H1 (cell line): Measurements from ENCODE around the gene TENT4B. TPM values are rescaled to one million over a fixed set of nuclear protein-coding genes. Genes with fewer than 3 reads are reported as not detected.

Experiments used
- CTCF ChIA-PET: fragments of 300-600 bp; sonication (Branson Sonifier 250); formaldehyde crosslinking; loops from one replicate; lab custom pipeline; 2021; ENCODE audit not compliant: partially characterized antibody; lab: Charles Lee
- POLR2A ChIA-PET: fragments of 300-600 bp; sonication (Branson Sonifier 250); formaldehyde crosslinking; loops from one replicate; lab custom pipeline; 2021; ENCODE audit warnings: inconsistent platforms; ENCODE audit not compliant: partially characterized antibody; lab: Charles Lee
- DNase-seq, 2 experiments: peaks; one replicate each; pipeline versions ENCODE4 v3.0.0 to v3.0.0-alpha.2; 2010 to 2022; ENCODE audit warnings: low spot score in 2 of 2, low read depth in 1 of 2, mixed read lengths in 1 of 2
- FAIRE-seq: peaks from 2 replicates; lab custom pipeline; 2011; peaks lifted over from hg19 to GRCh38; lab: Jason Lieb, UNC
- H2AFZ ChIP-seq: 2 replicates; pipeline ENCODE4 v1.8.1; 2012; ENCODE audit warnings: low read length, inconsistent platforms
- H2AK5ac ChIP-seq: 2 replicates; pipeline ENCODE4 v1.6.1; 2013; ENCODE audit warnings: low read depth, low read length
- H2BK120ac ChIP-seq: replicated peaks from 2 replicates; pipeline ENCODE3; 2013; ENCODE audit warnings: low read depth, low read length, inconsistent platforms
- H2BK12ac ChIP-seq: 2 replicates; pipeline ENCODE4 v1.6.1; 2013; ENCODE audit warnings: low read depth, low read length
- H2BK15ac ChIP-seq: 2 replicates; pipeline ENCODE4 v1.6.1; 2013; ENCODE audit warnings: low read length
- H2BK20ac ChIP-seq: 2 replicates; pipeline ENCODE4 v1.6.1; 2013; ENCODE audit warnings: low read length
- H2BK5ac ChIP-seq: 2 replicates; pipeline ENCODE4 v1.6.1; 2013; ENCODE audit warnings: low read depth, low read length
- H3K14ac ChIP-seq: 2 replicates; pipeline ENCODE4 v1.6.1; 2013; ENCODE audit warnings: inconsistent platforms; ENCODE audit not compliant: insufficient read length
- H3K18ac ChIP-seq: 2 replicates; pipeline ENCODE4 v1.6.1; 2013; ENCODE audit warnings: low read length; ENCODE audit errors: extremely low read depth
- H3K23ac ChIP-seq: 2 replicates; pipeline ENCODE4 v1.6.1; 2013; ENCODE audit warnings: inconsistent platforms; ENCODE audit not compliant: insufficient read length
- H3K23me2 ChIP-seq: 2 replicates; pipeline ENCODE4 v1.6.1; 2013; ENCODE audit warnings: low read depth, low read length
- H3K27ac ChIP-seq: 2 replicates; pipeline ENCODE4 v1.6.1; 2011; ENCODE audit warnings: low read depth, low read length, inconsistent platforms
- H3K27me3 ChIP-seq, 4 experiments: replicated peaks in 1 of 4; 1 replicate in 1 of 4; 2 replicates in 3 of 4; pipeline versions ENCODE4 v1.6.1 to v1.8.1; 2011 to 2013; ENCODE audit warnings: low read length in 3 of 4, mild to moderate bottlenecking in 3 of 4, inconsistent platforms in 2 of 4, mixed read lengths in 2 of 4, moderate library complexity in 1 of 4; ENCODE audit not compliant: control insufficient read depth in 3 of 4, insufficient read depth in 3 of 4; ENCODE audit errors: extremely low read depth in 1 of 4
- H3K36me3 ChIP-seq, 4 experiments: 2 replicates each; pipeline versions ENCODE4 v1.6.1 to v1.8.1; 2011 to 2013; ENCODE audit warnings: mild to moderate bottlenecking in 4 of 4, low read length in 3 of 4, moderate library complexity in 2 of 4, control low read depth in 1 of 4, inconsistent platforms in 1 of 4; ENCODE audit not compliant: insufficient read depth in 4 of 4, control insufficient read depth in 2 of 4
- H3K4ac ChIP-seq: replicated peaks from 2 replicates; pipeline ENCODE3; 2013; ENCODE audit warnings: low read length, low read depth, mixed read lengths, inconsistent platforms; ENCODE audit not compliant: insufficient read length
- H3K4me1 ChIP-seq, 4 experiments: replicated peaks in 1 of 4; 1 replicate in 1 of 4; 2 replicates in 3 of 4; pipeline versions ENCODE4 v1.6.1 to v1.8.1; 2011 to 2013; ENCODE audit warnings: low read length in 3 of 4, inconsistent platforms in 2 of 4, mixed read lengths in 1 of 4; ENCODE audit not compliant: insufficient read depth in 4 of 4, control insufficient read depth in 3 of 4
- H3K4me2 ChIP-seq, 2 experiments: 2 replicates each; pipeline versions ENCODE4 v1.6.1 to v1.8.1; 2011 to 2013; ENCODE audit warnings: low read depth in 2 of 2, low read length in 2 of 2, control low read depth in 1 of 2, inconsistent platforms in 1 of 2, mild to moderate bottlenecking in 1 of 2; ENCODE audit not compliant: insufficient read depth in 1 of 2
- H3K4me3 ChIP-seq, 4 experiments: fragments of 200-600, 300-600 bp in 1 of 4; sonication (generic), shearing (Covaris generic), sonication (Bioruptor Twin) in 1 of 4; 2 replicates each; pipeline versions ENCODE4 v1.5.1 to v1.8.1; 2011 to 2016; ENCODE audit warnings: low read length in 4 of 4, low read depth in 3 of 4, control low read depth in 2 of 4, inconsistent platforms in 2 of 4, mild to moderate bottlenecking in 2 of 4, mixed read lengths in 1 of 4, moderate library complexity in 1 of 4; ENCODE audit not compliant: insufficient read depth in 2 of 4; ENCODE audit errors: extremely low read depth in 1 of 4
- H3K56ac ChIP-seq: replicated peaks from 2 replicates; pipeline ENCODE3; 2013; ENCODE audit warnings: low read depth, mild to moderate bottlenecking, mixed read lengths, low read length, inconsistent platforms; ENCODE audit not compliant: insufficient read length
- H3K79me1 ChIP-seq: 2 replicates; pipeline ENCODE4 v1.6.1; 2013; ENCODE audit warnings: low read depth, low read length, control low read depth
- H3K79me2 ChIP-seq, 2 experiments: 2 replicates each; pipeline versions ENCODE4 v1.6.1 to v1.8.1; 2012 to 2013; ENCODE audit warnings: low read length in 2 of 2, mild to moderate bottlenecking in 2 of 2, inconsistent platforms in 1 of 2; ENCODE audit not compliant: insufficient read depth in 2 of 2, control insufficient read depth in 1 of 2
- H3K9ac ChIP-seq, 4 experiments: replicated peaks in 1 of 4; 1 replicate in 1 of 4; 2 replicates in 3 of 4; pipeline versions ENCODE4 v1.6.1 to v1.8.1; 2011 to 2013; ENCODE audit warnings: low read depth in 3 of 4, low read length in 3 of 4, control low read depth in 2 of 4, mild to moderate bottlenecking in 2 of 4, moderate library complexity in 2 of 4, inconsistent platforms in 1 of 4; ENCODE audit errors: extremely low read depth in 1 of 4
- H3K9me3 ChIP-seq, 2 experiments: 2 replicates each; pipeline versions ENCODE4 v1.6.1 to v1.8.1; 2012 to 2013; ENCODE audit warnings: mild to moderate bottlenecking in 2 of 2, moderate library complexity in 2 of 2, control low read depth in 1 of 2, inconsistent platforms in 1 of 2, low read depth in 1 of 2, low read length in 1 of 2, mixed read lengths in 1 of 2; ENCODE audit not compliant: insufficient read depth in 2 of 2
- H4K20me1 ChIP-seq, 2 experiments: replicated peaks in 1 of 2; 2 replicates each; pipeline versions ENCODE3 to v1.8.1; 2011 to 2013; ENCODE audit warnings: inconsistent platforms in 2 of 2, low read length in 2 of 2, mild to moderate bottlenecking in 1 of 2; ENCODE audit not compliant: insufficient read depth in 2 of 2, control insufficient read depth in 1 of 2
- H4K5ac ChIP-seq: 2 replicates; pipeline ENCODE4 v1.6.1; 2013; ENCODE audit warnings: low read length, low read depth, mixed read lengths, inconsistent platforms; ENCODE audit not compliant: insufficient read length
- H4K8ac ChIP-seq: 2 replicates; pipeline ENCODE4 v1.8.0; 2013; ENCODE audit warnings: mild to moderate bottlenecking, moderate library complexity, low read length, inconsistent platforms; ENCODE audit not compliant: insufficient read depth; ENCODE audit errors: extremely low read depth
- H4K91ac ChIP-seq: replicated peaks from 2 replicates; pipeline ENCODE3; 2013; ENCODE audit warnings: low read length, mixed read lengths, inconsistent platforms; ENCODE audit not compliant: insufficient read length
- CHD1 ChIP-seq: IDR thresholded peaks from 2 replicates; pipeline ENCODE4 v1.6.1; 2012; ENCODE audit warnings: low read depth, low read length, improper control_type of control experiment
- HDAC2 ChIP-seq, 2 experiments: fragments of 300-600 bp in 1 of 2; sonication (generic) in 1 of 2; IDR thresholded peaks; 2 replicates each; pipeline ENCODE4 v1.6.1; 2011 to 2012; ENCODE audit warnings: low read depth in 2 of 2, low read length in 2 of 2, mild to moderate bottlenecking in 2 of 2, moderate library complexity in 2 of 2, borderline replicate concordance in 1 of 2, inconsistent platforms in 1 of 2
- WGBS, 2 experiments: shearing (Covaris generic) in 1 of 2; methylation state at CpG; one replicate each; pipeline versions ENCODE4 v1.1.6 to v1.1.7; 2013 to 2015; ENCODE audit warnings: low lambda C conversion rate in 2 of 2, mixed read lengths in 2 of 2, inconsistent platforms in 1 of 2, low coverage in 1 of 2, missing lambda C conversion rate in 1 of 2; ENCODE audit not compliant: insufficient replicate concordance in 2 of 2, insufficient coverage in 1 of 2, insufficient read length in 1 of 2; ENCODE audit errors: extremely low coverage in 1 of 2, missing lambda C conversion rate in 1 of 2; 5-methylcytosine and 5-hydroxymethylcytosine counted together
- polyA plus RNA-seq, 7 experiments: library from polyadenylated mRNA; depleted of rRNA in 3 of 7; stranded (reverse) in 5 of 7; unstranded in 2 of 7; fragments of >200 nt in 5 of 7; fragments of 200-250 nt in 2 of 7; gene quantifications; 1 replicate in 5 of 7; 2 replicates in 1 of 7; 4 replicates in 1 of 7; pipeline versions ENCODE4 v1.2.1 to v1.2.3, GENCODE V29; 2011 to 2013; ENCODE audit warnings: missing spikeins in 2 of 7, mixed read lengths in 2 of 7
- total RNA-seq: library from RNA; stranded (reverse); fragmentation: NEBNext Ultra II Directional; extraction: Animal tissue kit (Norgen Biotek cat#: 25700); gene quantifications from 2 replicates; pipeline ENCODE4 v1.2.1, GENCODE V29; 2021

The TENT4B gene
- total and polyA plus RNA-seq, 2 of the 8 experiments (the other 6 are each of a cell fraction or from before 2014, with no cell fraction given) = 4.2 to 15.7 TPM

DNA sequence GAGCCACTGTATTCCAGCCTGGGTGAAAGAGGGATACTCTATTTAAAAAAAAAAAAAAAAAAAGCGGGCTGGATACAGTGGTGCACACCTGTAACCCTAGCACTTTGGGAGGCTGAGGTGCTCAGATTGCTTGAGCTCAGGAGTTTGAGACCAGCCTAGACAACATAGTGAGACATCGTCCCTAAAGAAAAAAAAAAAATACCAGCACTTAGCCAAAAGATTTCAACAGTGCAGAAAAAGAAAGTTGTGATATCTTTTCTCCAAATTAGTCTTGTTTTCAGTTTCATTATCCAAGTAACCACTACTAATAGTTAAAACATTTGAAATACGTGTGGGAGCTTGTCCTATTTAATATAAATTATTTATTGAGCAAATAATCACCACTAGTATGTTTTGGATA lies 48.7 kb downstream of the TENT4B start:
- Histone ChIP-seq H4K5ac (no peak overlapping the region), H3K79me1 (peaks cover 13% of the 10 kb centered on the region; the same call in 1 of the 2 replicates), H2AK5ac (no peak overlapping the region), H3K14ac (no peak overlapping the region), H2BK5ac (no peak overlapping the region), H3K27me3 (no peaks in the 10 kb centered on the region), H2BK15ac (no peak overlapping the region), H2BK20ac (no peak overlapping the region), H3K18ac (no peak overlapping the region), H4K20me1 (no peaks in the 10 kb centered on the region), H3K4ac (no peak overlapping the region), H4K91ac (no peak overlapping the region), H3K4me2 (no peak overlapping the region), H4K8ac (no peak overlapping the region), H2AFZ (no peak overlapping the region), H2BK12ac (no peak overlapping the region), H3K4me1 (no peaks in the 10 kb centered on the region), H3K9ac (no peak overlapping the region), H2BK120ac (no peak overlapping the region), H3K4me3 (no peak overlapping the region), H3K9me3 (no peaks in the 10 kb centered on the region), H3K79me2 (peaks cover 4 to 35% of the 10 kb centered on the region in 2 experiments; a peak in 3 of 4 replicates), H3K23ac (no peak overlapping the region), H3K56ac (no peak overlapping the region), H3K23me2 (no peaks in the 10 kb centered on the region), H3K27ac (no peak overlapping the region), H3K36me3 (no peaks in the 10 kb centered on the region)
- 87% methylated on average over 2 of the region's 3 CpGs; no CpG with 5 or more reads in 1 of the 2 experiments for WGBS, 2 experiments
- FAIRE-seq (no peak), DNase-seq (no peak)
- TF ChIP-seq HDAC2 (IDR thresholded peaks at IDR 0.05; ENCODE audit: borderline replicate concordance in 1 of 2, low read depth in 2 of 2, low read length in 2 of 2) = no peak
- TF ChIP-seq CHD1 = no peak
- ChIA-PET POLR2A (no interaction called here), CTCF (interaction anchor here (0.6 to 1.8 kb wide), 5 partner anchors 9 to 562 kb away, joined by 3 to 7 read pairs (median 4); no protein-coding TSS in a partner anchor)
